NCI-H1417 treated with DMSO at 0.1 percent for 48 hours (cell line): Measurements from ENCODE around the gene GBF1.

Experiments used
- DNase-seq: peaks from one replicate; lab custom pipeline; 2025; lab: John Stamatoyannopoulos, UW

Gene GBF1

DNA sequence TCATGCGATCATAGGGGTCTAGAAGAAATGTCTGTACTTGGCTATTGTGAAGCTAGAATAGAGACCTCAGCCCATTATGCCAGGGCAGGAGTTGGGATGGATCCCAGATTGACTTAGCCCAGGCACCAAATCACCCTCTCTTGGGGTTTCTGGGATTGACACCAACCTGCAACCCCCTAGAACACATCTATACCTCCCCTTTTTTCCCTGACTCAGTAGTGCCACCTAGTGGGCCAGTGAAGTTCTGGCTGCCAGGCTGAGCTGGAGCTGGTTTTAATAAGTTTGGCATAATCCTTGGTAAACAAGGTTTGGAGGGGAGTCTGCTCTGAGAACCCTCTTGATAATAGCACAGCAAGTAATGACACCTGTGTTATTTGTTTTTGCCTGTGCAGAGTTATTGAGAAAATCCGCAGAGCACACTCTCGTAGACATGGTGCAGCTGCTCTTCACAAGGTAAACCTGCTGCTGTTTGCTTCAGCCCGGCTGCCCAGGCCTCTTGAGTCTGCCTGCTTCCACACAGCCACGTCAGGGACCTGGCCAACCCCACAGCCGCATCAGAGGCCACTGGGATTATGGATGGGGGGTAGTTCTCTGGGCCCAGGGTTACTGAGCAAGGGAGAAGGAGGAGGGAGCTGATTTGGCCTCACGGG lies 106.9 kb downstream of the GBF1 start:
- DNase-seq, result peak; percentile 21

GRCh38 chr10:102354451-102354850 lies 109.1 kb downstream of the GBF1 start:
- DNase-seq, result no peak

GRCh38 chr10:102358712-102359382 lies 113.5 kb downstream of the GBF1 start:
- no peak for DNase-seq

GRCh38 chr10:102367441-102367840 lies 122.1 kb downstream of the GBF1 start:
- DNase-seq, result no peak

- DNase-seq, result no peak
Measured at GRCh38 chr10:102368077-102368476, 122.7 kb downstream of the GBF1 start.

DNA sequence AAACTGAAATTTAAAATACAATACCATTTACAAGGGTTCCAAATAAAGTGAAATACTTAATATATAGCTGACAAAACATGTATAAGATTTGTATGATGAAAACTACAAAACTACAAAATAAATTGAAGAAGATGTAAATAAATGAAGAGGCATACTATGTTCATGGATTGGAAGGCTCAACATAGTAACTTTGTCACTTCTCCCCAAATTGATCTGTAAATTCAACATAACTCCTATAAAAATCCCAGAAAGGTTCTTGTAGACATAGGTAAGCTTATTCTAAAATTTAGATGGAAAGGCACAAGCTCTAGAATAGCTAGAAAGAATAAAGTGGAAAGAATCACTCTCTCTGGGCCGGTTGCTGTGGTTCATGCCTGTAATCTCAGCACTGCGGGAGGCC lies 126.0 kb downstream of the GBF1 start:
- no peak for DNase-seq

- no peak for DNase-seq
Measured at GRCh38 chr10:102375250-102375649, 129.9 kb downstream of the GBF1 start.

DNA sequence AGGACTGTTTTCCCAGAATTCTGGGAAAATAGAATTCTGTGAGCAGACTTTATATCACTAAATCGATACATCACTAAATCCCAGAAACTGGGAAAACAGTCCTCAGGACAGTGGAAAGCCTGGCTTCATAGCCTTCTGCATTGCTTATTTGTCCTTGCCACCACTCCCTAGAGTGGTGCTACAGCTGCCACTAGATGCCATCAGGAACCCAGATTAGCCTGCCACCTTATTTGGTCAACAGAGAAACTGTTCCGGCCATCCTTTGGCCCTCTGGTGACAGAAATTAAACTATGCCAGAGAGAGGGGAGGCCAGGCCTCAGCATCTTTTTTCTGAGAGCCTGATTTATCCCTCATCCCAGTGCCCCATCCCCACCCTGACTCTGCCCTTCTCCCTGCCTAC lies 130.5 kb downstream of the GBF1 start:
- no peak for DNase-seq

GRCh38 chr10:102376901-102377300 lies 131.6 kb downstream of the GBF1 start:
- no peak for DNase-seq

DNA sequence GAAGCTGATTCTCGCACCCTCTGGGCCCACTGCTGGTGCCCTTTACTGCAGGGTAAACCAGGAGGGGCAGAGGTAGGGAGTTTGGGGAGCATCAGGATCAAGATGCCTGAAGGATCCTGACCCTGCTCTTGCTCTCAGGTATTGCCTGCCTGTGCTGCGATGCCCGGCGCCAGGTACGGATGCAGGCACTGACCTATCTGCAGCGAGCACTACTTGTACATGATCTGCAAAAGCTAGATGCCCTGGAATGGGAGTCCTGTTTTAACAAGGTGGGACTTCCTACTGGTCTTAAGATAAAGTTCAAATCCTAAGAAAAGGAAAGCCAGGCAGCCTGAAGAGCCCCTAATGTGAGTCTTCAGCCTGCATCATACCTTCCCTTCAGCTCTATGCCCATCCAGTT lies 134.1 kb downstream of the GBF1 start:
- no peak for DNase-seq

GRCh38 chr10:102381983-102382382 lies 136.7 kb downstream of the GBF1 start:
- no peak for DNase-seq

- no peak for DNase-seq
Measured at GRCh38 chr10:102382871-102383270, 137.5 kb downstream of the GBF1 start.

DNA sequence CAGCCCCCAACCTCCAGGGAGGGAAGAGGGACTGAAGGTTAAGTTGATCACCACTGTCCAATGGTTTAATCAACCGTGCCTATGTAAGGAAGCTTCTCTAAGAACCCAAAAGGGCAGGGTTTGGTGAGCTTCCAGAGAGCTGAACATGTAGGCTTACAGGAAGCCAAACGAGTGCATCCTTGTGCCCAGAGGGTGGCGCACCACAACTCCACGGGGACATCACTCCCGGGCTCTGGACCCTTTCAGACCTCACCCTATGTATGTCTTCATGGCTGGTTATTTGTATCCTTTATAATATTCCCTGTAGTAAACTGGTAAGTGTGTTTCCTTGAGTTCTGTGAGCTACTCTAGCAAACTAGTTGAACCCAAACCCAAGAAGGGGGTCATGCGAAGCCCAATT lies 138.7 kb downstream of the GBF1 start:
- DNase-seq, result no peak

- no peak for DNase-seq
Measured at GRCh38 chr10:102384606-102385429, 139.5 kb downstream of the GBF1 start.

- no peak for DNase-seq
Measured at GRCh38 chr10:102389894-102390293, 144.6 kb downstream of the GBF1 start.

- DNase-seq, result no peak
Measured at GRCh38 chr10:102392306-102392705, 147.0 kb downstream of the GBF1 start.

- no peak for DNase-seq
Measured at GRCh38 chr10:102393411-102394078, 148.2 kb downstream of the GBF1 start.

GRCh38 chr10:102394079-102394800 lies 148.9 kb downstream of the GBF1 start:
- no peak for DNase-seq

- DNase-seq, result no peak
Measured at GRCh38 chr10:102394801-102395399, 149.6 kb downstream of the GBF1 start.

- no peak for DNase-seq
Measured at GRCh38 chr10:102395400-102396316, 150.3 kb downstream of the GBF1 start, which contains the start of gene NFKB2. TSS of gene NFKB2 (plus strand) at chr10:102395705. CDS start at chr10:102395960, 255 bp downstream.
